Skeletal muscle tissue (tissue), 4 donors: ENCODE data around the gene GEMIN5. TPM values are rescaled to one million over a fixed set of nuclear protein-coding genes. Genes with fewer than 3 reads are reported as not detected.

Source experiments
- H3K27ac ChIP-seq: one replicate; pipeline ENCODE4 v1.7.0; 2013; ENCODE audit warnings: mild to moderate bottlenecking, low read depth, low read length, inconsistent platforms
- H3K27me3 ChIP-seq, 3 donors: one replicate each; pipeline ENCODE4 v1.7.0; 2013; ENCODE audit warnings: low read length in 3 of 3; ENCODE audit not compliant: control insufficient read depth in 3 of 3, insufficient read depth in 3 of 3
- H3K36me3 ChIP-seq, 3 donors: one replicate each; pipeline ENCODE4 v1.7.0; 2013; ENCODE audit warnings: low read length in 3 of 3; ENCODE audit not compliant: control insufficient read depth in 3 of 3, insufficient read depth in 3 of 3
- H3K4me1 ChIP-seq, 3 donors: one replicate each; pipeline ENCODE4 v1.7.0; 2013; ENCODE audit warnings: low read length in 3 of 3, mild to moderate bottlenecking in 3 of 3; ENCODE audit not compliant: control insufficient read depth in 3 of 3, insufficient read depth in 3 of 3
- H3K4me3 ChIP-seq, 3 donors: one replicate each; pipeline ENCODE4 v1.7.0; 2013; ENCODE audit warnings: low read length in 3 of 3
- H3K9ac ChIP-seq, 3 donors: one replicate each; pipeline ENCODE4 v1.7.0; 2013; ENCODE audit warnings: low read length in 3 of 3, mild to moderate bottlenecking in 3 of 3, moderate library complexity in 2 of 3, low read depth in 1 of 3
- H3K9me3 ChIP-seq, 3 donors: one replicate each; pipeline ENCODE4 v1.7.0; 2013; ENCODE audit warnings: low read length in 3 of 3; ENCODE audit not compliant: control insufficient read depth in 3 of 3
- total RNA-seq: library from RNA; depleted of rRNA; stranded (reverse); fragments of >200 nt; gene quantifications from one replicate; pipeline ENCODE4 v1.2.3, GENCODE V29; 2014
- donor health status: Osteomylitis.

Gene GEMIN5
- total RNA-seq, 1 donor from 2014 or later, result 18.8 TPM

DNA sequence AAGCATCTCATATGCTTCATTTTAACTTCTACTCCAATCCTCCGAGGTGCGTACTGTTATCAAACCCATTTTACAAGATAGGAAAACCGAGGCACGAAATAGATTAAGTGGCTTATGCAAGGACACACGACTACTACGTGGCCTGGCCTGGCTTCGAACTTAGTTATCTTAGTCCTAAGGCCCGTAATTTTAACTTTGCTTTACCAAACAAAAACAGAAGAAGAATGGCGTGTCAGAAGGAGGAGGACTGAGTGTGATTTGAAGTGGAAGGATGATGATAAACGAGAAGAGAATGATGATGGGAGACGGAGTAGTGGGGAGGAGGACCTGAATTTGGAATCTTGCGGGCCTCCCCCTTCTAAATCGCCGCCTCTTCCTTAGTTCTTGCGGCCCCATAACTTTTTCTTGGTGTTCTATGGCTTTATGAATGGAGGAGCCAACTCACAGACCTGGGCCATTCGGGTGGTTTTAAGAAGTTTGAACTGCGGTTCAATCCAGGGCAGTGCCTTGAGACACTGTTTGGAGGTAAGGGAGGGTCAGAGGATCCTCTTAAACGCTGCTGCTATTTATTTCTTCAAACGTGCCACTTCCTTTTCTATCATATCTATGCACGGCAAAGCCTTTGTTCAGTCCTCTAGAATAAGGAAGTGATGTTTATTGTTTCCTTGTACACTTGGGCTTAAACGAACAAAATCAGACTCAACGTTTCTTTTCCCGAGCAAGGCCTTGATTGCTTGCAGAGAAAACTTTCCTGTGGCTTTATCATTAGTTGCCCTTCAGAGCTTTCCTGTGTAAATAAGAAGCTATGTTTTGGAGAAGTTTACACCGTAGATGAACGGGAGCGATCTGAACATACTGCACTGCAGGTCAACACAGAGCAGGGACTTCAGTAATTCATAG lies 78.8 kb downstream of the GEMIN5 start:
- Histone ChIP-seq H3K27ac (peak overlapping the region; percentile 96), H3K9me3 (no peaks in the 10 kb centered on the region), H3K4me1 (peaks cover 31 to 40% (median 32%) of the 10 kb centered on the region in 3 donors), H3K27me3 (no peaks in the 10 kb centered on the region), H3K4me3 (peak overlapping the region; percentile 80 to 95 (median 84)), H3K36me3 (peaks cover 0 to 2% (median 0%) of the 10 kb centered on the region in 3 donors), H3K9ac (peak overlapping the region; percentile 87 to 96 (median 95))

DNA sequence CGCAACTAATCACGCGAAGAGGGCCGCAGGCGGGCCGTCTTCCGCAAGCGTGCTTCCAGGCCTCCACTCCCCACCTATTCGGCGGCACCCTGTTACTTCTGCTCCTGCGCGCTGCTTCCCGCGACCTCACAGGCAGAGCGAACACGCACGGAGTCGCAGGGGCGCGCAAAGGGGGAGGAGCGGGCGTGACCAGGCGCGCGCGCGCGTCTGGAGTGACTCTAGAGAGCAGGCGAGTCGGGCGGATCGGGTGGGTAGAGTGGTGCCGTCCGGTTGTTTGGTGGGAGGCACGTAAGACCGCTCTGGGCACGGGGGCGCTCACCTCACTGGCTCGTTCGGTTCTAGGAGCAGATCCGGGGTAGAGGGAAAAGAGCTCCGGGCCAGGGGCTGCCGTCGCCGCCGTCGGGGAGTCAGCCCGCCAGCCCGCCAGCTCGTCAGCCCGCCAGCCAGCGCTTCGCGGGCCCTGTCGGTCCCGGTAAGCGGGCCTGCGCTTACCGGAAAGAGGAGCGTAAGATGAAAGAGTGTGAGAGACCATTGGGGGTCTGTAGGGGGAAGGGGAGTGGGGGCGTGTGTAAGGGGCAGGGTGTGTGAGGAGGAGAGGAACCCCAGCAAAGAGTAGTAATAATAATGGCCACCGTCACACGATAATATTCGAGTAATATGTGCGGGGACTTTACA lies 79.6 kb downstream of the GEMIN5 start, which contains the start of gene CNOT8:
CNOT8 (plus strand) TSS at position 331 of the 675 bp plus-strand sequence. CDS start 4,652 bp downstream, outside the sequence.
- Histone ChIP-seq H3K4me1 (peaks cover 31 to 38% (median 32%) of the 10 kb centered on the region in 3 donors), H3K27me3 (no peaks in the 10 kb centered on the region), H3K27ac (peak within 1 kb of the TSS; percentile 96), H3K36me3 (peaks cover 0 to 2% (median 0%) of the 10 kb centered on the region in 3 donors), H3K4me3 (peak within 1 kb of the TSS; percentile 80 to 95 (median 84)), H3K9ac (peak within 1 kb of the TSS; percentile 87 to 96 (median 95)), H3K9me3 (no peaks in the 10 kb centered on the region)

DNA sequence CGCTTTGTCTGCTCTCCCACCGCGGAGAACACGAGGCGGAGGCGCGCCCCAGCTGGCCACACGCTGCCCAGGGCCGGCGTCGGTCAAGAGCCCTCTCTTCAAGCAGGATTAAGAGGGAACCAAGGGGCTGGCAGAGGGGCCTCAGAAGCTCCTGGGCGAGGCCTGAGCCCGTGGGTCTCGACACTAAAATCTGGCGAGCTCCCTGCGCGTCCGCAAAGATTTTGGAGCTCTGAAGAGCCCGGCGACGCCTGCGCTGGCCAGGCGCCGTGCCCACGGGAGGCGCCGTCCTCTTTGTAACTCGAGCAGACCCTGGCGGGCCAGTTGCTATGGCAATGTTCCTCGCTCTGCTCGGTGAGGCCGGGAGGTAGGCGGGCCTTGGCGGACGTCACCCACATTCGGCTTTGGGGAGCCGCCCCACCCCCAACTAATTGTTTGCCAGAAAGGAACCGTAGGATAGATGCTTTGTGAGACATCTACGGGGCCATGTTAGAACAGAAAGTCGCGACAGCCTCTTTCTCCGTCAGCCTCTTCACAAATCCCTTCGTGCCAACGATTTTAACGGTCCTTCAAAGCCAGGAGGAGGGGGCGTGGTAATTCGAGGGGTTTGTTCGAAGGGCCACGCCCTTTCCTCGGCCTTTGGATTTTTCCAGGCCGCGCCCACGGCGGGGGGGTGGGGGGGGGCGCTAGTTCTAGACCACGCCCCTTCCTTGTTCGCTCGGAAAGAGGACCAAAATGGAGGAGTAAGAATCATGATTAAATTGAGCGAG lies 80.3 kb downstream of the GEMIN5 start:
- H3K9me3 ChIP-seq, result no peaks in the 10 kb centered on the region
- peak overlapping the region; percentile 80 to 95 (median 84) for H3K4me3 ChIP-seq
- peak overlapping the region; percentile 87 to 96 (median 95) for H3K9ac ChIP-seq
- no peaks in the 10 kb centered on the region for H3K27me3 ChIP-seq
- H3K27ac ChIP-seq, result peak overlapping the region; percentile 96
- no peaks in the 10 kb centered on the region for H3K36me3 ChIP-seq
- H3K4me1 ChIP-seq, result peaks cover 28 to 33% (median 29%) of the 10 kb centered on the region in 3 donors

DNA sequence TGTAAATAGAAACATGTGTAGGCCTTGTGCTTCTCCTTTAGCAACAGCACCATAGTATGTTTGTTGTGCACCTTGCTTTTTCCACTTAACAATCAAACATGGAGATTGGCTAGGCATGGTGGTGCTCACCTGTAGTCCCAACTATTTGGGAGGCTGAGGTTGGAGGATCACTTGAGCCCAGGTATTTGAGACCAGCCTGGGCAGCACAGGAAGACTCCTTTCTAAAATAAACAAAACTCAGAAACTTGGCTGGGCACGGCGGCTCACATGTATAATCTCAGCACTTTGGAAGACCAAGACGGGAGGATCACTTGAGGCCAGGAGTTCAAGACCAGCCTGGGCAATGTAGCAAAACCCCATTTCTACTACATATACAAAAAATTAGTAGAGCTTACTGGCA lies 86.7 kb downstream of the GEMIN5 start:
- peaks cover 8 to 20% (median 17%) of the 10 kb centered on the region in 3 donors for H3K4me1 ChIP-seq
- no peak overlapping the region for H3K27ac ChIP-seq
- peak overlapping the region in 1 of 3 donors; percentile 93 for H3K9ac ChIP-seq
- H3K9me3 ChIP-seq, result no peaks in the 10 kb centered on the region
- H3K36me3 ChIP-seq, result no peaks in the 10 kb centered on the region
- no peaks in the 10 kb centered on the region for H3K27me3 ChIP-seq
- no peak overlapping the region for H3K4me3 ChIP-seq

DNA sequence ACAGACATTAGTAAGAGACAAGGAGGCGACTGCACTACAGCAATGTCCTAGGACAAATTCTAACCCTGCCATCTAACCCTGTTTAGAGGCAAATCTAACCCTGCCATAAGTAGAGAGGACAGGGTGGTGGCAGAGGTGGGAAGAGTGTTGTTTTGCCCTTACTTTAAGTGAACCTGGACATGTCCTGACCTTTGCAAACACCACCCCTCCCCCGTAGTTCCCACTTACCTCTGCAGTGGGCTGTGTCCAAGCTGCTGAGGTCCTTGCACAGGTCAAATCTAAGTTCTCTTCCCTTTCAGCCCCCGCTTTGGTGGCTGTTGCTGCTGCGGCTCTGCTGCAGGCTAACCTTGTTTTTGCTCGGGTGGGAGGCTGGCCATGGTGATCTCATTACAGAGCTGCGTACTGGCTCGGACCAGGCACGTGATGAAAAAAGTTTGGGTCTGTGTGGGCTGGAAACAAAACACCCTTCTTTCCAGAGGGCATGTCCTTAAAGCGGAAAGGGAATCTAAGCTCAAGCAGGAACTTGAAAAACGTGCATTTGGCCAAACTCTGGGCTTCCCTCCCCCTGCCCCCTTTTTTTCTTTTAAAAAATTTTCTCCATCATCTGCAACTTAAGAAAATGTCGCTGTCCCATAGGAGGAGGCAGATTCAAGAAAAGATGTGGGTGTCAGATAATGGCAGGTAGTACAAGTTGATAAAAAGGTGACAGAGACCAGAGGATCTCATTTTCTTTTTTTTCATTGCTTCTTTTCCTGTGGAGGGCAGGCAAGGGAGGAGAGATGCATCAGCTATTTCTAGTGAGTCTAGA lies 87.6 kb downstream of the GEMIN5 start, which contains the start of gene FAXDC2:
FAXDC2 (minus strand) TSS at position 349 of the 808 bp plus-strand sequence. CDS start 12,425 bp downstream, outside the sequence.
- H3K4me1 ChIP-seq, result peaks cover 8 to 20% (median 17%) of the 10 kb centered on the region in 3 donors
- H3K27me3 ChIP-seq, result no peaks in the 10 kb centered on the region
- peak within 1 kb of the TSS; percentile 87 to 90 (median 90) for H3K4me3 ChIP-seq
- peak within 1 kb of the TSS; percentile 81 for H3K27ac ChIP-seq
- H3K9ac ChIP-seq, result peak within 1 kb of the TSS; percentile 77 to 93 (median 86)
- no peaks in the 10 kb centered on the region for H3K36me3 ChIP-seq
- H3K9me3 ChIP-seq, result no peaks in the 10 kb centered on the region

DNA sequence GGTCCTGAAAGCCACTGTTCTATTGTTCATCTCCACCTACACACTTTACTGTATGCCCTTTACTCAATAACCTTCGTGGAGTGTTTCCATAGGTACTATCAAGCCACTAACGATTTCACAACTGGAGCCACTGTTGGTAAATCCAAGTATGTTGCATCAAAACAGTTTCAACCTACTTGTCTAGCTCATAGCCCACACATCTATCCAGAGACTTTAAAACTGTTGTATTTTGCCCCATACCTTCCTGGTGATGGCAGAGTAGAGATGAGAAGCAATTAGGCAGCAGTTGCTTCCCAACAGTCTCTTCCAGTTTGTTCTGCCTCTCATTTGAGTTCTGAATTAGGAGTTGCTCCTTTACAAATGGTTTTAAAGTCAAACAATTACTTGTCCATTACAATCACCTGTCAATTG lies 88.2 kb downstream of the GEMIN5 start:
- Histone ChIP-seq H3K27me3 (no peaks in the 10 kb centered on the region), H3K9ac (peak overlapping the region; percentile 77 to 93 (median 86)), H3K36me3 (peaks cover 0 to 1% (median 0%) of the 10 kb centered on the region in 3 donors), H3K9me3 (no peaks in the 10 kb centered on the region), H3K4me3 (peak overlapping the region; percentile 87 to 90 (median 90)), H3K27ac (peak overlapping the region; percentile 81), H3K4me1 (peaks cover 8 to 20% (median 17%) of the 10 kb centered on the region in 3 donors)

DNA sequence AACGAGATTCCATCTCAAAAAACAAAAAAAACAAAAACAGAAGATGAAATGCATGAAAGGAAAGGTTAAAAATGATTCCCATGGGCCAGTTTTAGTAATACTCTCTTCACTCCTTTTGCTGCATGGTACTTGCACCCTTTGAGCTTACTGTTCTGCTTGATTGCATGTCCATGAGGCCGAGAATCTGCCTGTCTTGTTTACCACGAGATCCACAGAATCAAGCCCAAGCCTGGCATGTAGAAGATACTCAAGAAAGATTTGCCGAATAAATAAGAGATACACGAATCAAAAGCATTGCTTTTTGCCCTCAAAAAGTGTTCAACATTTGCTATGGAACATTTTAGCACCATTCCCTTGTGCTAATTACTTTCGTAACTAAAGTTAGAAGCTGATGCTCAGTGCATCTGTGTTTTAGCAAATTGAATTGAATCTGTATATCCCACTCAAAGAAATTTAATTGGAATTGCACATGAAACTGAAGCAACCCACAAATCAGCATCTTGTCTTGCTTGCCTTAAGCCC lies 88.7 kb downstream of the GEMIN5 start:
- Histone ChIP-seq H3K27me3 (no peaks in the 10 kb centered on the region), H3K9ac (peak overlapping the region in 2 of 3 donors; percentile 86 to 93), H3K4me1 (peaks cover 8 to 20% (median 17%) of the 10 kb centered on the region in 3 donors), H3K27ac (no peak overlapping the region), H3K9me3 (no peaks in the 10 kb centered on the region), H3K36me3 (peaks cover 0 to 2% (median 0%) of the 10 kb centered on the region in 3 donors), H3K4me3 (peak overlapping the region; percentile 87 to 90 (median 90))

DNA sequence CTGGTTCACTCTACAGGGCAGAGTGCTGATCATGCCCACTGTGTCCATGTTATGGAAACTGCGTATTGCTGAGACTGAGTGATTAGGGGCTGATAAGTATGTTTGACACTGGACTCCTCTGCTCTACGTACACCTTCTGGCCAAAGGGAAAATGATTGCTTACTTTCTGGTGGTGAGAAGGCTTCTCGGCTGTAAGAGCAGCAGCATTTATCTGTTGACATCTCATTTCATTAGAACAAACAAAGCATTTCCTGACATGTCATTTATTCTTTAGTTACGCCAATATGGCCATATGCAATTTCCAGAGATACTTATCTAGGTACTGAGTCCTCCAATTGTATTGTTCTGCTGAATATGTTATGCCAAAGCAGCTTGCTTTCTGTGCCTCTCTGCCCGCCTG lies 93.2 kb downstream of the GEMIN5 start:
- peaks cover 2 to 8% (median 5%) of the 10 kb centered on the region in 3 donors for H3K4me1 ChIP-seq
- H3K9me3 ChIP-seq, result no peaks in the 10 kb centered on the region
- no peak overlapping the region for H3K4me3 ChIP-seq
- no peaks in the 10 kb centered on the region for H3K27me3 ChIP-seq
- no peak overlapping the region for H3K27ac ChIP-seq
- peaks cover 0 to 7% (median 2%) of the 10 kb centered on the region in 3 donors for H3K36me3 ChIP-seq
- no peak overlapping the region for H3K9ac ChIP-seq
